ENCODE results near the gene GREB1L. TPM values are rescaled to one million over a fixed set of nuclear protein-coding genes. Genes with fewer than 3 reads are reported as not detected.

GREB1L gene
- polyA plus RNA-seq, 1 donor = 10.6 TPM

- DNase-seq (ENCODE audit: low read depth) = no peak
These were observed 243.0 kb downstream of the GREB1L start for GRCh38 chr18:21484851-21485636.

DNA sequence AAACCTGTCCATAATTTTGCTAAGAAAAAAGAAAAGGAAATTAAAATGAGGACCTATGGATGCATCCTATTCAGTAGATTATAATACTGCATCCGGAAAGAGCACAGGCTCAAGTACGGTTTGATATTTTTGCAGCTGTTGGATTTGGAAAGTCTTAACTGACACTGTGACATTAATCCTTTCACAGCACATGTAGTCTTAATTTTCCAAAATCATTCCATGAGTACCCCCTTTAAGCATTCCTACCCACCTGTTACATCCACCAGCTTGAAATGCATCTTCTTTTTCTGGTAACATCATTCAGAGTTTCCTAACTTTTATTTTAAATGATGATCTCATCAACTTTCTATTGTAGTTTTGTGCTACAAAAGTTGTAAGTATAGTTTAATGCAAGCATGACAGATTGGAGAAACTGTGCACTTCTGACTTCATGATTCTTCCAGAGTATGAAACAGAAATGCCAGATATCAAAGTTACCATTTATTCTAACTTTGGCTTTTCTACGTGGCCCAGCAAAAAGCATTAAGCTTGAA lies 244.9 kb downstream of the GREB1L start:
- DNase-seq (ENCODE audit: low read depth) = no peak

- peak; percentile 11 for DNase-seq (ENCODE audit: low read depth)
These were observed 247.2 kb downstream of the GREB1L start for GRCh38 chr18:21489119-21489750.

DNA sequence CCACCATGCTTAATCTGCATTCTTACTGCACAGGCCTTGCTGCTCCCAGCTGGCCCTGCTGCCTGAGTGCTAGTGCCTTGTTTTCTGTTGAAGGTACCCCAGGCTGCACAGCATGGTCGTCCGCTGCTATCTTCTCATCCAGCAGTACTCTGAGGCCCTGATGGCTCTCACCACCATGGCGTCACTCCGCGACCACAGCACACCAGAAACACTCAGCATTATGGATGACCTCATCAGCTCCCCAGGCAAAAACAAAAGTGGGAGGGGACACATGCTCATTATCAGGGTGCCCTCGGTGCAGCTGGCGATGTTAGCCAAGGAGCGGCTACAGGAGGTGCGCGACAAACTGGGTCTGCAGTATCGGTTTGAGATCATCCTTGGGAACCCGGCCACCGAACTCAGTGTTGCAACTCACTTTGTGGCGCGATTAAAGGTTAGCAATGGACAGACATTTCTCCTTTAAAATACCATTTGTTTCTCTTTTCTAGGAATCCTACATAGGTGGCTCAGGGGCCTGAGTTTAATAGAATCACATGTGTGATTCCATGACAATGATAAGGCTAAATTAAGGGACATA lies 248.0 kb downstream of the GREB1L start:
- no peak for DNase-seq (ENCODE audit: low read depth)

- no peak for DNase-seq (ENCODE audit: low read depth)
These were observed 248.7 kb downstream of the GREB1L start for GRCh38 chr18:21490748-21491147.

DNA sequence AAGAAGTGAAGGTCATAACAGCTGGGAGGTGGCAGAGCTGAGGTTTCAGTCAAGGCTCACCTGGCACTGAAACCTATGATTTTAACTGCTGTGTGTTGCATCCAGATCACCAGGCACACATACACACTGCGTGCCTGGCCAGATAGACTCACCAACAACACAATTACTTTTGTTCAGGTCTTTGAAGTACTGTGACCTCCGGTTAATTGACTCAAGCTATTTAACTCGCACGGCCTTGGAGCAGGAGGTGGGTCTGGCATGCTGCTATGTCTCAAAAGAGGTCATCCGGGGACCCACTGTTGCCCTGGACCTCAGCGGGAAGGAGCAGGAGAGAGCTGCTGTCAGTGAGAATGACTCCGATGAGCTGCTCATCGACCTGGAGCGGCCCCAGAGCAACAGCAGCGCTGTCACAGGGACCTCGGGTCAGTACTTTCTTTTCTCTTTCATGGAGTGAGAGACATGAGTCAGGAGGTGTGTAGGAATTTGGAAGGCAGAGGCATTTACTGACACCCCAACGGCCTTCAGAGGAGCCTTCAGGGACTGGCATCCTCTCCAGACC lies 254.3 kb downstream of the GREB1L start:
- DNase-seq (ENCODE audit: low read depth) = no peak

DNA sequence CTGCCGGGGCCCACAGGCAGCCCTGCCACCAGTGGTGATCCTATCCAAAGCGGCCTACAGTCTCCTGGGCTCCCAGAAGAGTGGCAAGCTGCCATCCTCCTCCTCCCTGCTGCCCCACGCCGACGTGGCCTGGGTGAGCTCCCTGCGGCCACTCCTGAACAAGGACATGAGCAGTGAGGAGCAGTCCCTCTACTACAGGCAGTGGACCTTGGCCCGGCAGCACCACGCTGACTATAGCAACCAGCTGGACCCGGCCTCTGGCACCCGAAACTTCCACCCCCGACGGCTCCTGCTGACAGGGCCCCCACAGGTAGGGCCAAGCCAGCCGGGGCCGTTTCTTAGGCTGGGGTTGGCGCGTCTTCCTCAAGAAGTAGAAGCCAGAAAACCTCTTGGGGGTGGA lies 258.0 kb downstream of the GREB1L start:
- DNase-seq (ENCODE audit: low read depth) = no peak

DNA sequence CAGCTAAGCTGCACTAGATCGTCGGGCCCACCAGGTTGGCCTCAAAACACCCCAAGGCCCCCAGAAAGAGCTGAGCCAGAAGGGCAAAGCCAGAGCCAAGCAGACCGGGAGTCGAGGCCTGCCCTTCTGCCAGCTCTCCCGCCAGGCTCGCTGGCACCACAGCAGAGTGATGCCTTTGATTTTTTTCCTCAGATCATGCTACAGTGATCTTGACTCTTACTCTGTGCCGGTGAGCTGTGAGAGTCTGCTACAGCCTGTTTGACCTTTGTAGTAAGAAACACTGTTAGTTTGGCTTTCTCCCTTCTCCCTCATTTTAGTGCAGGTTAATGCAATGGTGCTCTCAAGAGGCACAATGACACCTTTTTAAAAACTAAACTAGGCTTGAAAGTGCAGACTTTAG lies 260.6 kb downstream of the GREB1L start:
- no peak for DNase-seq (ENCODE audit: low read depth)

GRCh38 chr18:21507913-21508701 lies 266.1 kb downstream of the GREB1L start:
- no peak for DNase-seq (ENCODE audit: low read depth)

- DNase-seq (ENCODE audit: low read depth) = no peak
These were observed 267.0 kb downstream of the GREB1L start for GRCh38 chr18:21509062-21509461.

- DNase-seq (ENCODE audit: low read depth) = no peak
These were observed 271.3 kb downstream of the GREB1L start for GRCh38 chr18:21513292-21513691.

DNA sequence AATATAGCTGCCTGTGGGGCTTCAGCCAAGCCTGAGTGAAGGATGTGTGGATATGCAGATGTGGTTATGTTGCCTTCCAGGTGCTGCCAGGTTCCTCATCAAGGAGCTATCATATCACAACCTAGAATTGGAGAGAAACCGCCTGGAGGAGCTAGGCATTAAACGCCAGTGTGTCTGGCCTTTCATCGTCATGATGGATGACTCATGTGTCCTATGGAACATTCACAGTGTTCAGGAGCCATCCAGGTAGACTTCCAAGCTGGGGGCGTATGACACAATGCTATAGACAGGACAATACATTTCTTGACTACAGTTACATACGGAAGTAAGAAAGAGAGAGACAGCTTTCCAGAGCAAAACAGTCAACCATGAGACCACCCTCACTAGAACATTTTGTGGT lies 271.7 kb downstream of the GREB1L start:
- no peak for DNase-seq (ENCODE audit: low read depth)

GRCh38 chr18:21522530-21522929 lies 280.5 kb downstream of the GREB1L start:
- DNase-seq (ENCODE audit: low read depth) = no peak

DNA sequence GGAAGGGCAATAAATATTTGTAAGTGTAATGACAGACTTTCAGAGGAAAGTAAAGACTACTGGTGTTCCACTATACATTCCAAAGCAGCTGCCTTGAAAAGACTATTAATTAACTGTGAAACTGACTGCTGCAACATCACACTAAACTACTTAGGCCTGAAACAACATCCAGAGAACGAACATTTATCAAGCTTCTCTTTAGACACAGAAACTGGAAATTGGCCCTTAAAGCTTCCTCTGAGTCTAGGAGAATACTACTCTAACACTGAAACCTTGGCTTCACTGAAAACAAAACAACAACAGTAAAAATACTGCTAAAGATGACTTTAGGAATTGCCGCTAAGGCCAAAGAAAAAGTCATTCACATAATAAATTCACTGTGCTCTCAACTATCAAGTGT lies 283.9 kb downstream of the GREB1L start:
- DNase-seq (ENCODE audit: low read depth) = no peak

- DNase-seq (ENCODE audit: low read depth) = no peak
These were observed 284.4 kb downstream of the GREB1L start for GRCh38 chr18:21526463-21526862.

DNA sequence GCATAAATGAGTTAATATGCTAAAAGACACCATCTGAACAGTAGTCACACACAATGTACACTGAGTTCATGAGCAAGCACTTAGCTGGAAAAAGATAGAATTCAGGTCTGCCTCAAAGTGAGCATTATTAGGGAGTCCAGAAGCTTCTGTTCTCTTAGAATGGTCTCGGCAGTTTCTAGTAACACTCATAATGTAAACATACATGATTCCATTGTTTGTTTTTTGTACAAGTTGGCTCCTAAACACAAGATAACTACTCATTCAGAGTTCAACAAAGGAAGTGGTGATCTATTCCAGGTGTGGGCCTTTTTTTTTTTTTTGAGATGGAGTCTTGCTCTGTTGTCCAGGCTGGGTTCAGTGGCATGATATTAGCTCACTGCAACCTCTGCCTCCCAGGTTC lies 292.3 kb downstream of the GREB1L start:
- no peak for DNase-seq (ENCODE audit: low read depth)

GRCh38 chr18:21538230-21538629 lies 296.2 kb downstream of the GREB1L start:
- no peak for DNase-seq (ENCODE audit: low read depth)

DNA sequence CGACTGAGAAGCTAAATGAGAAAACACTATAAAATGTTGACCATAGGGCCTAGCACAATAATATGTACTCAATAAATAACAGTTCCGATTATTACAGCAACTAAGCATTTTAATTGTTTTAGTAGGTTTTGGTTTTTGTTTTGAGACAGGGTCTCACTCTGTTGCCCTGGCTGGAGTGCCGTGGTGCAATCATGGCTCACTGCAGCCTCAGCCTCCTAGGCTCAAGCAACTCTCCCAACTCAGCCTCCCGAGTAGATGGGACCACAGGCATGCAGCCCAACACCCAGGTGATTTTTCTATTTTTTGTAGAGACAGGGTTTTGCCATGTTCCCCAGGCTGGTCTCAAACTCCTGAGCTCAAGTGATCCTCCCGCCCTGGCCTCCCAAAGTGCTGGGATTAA lies 304.4 kb downstream of the GREB1L start:
- DNase-seq (ENCODE audit: low read depth) = no peak

DNA sequence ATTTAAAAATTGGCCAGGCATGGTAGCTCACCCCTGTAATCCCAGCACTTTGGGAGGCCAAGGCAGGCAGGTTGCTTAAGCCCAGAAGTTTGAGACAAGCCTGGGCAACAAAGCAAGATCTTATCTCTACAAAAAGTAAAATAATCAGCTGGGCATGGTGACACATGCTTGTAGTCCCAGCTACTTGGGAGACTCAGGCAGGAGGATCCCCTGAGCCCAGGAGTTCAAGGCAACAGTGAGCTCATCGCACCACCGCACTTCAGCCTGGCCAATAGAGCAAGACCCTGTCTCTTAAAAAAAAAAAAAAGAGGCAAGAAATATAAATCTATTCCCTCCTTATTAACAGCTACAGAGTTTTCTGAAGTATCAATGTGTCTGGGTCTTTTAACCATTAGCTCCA lies 306.6 kb downstream of the GREB1L start:
- no peak for DNase-seq (ENCODE audit: low read depth)

DNA sequence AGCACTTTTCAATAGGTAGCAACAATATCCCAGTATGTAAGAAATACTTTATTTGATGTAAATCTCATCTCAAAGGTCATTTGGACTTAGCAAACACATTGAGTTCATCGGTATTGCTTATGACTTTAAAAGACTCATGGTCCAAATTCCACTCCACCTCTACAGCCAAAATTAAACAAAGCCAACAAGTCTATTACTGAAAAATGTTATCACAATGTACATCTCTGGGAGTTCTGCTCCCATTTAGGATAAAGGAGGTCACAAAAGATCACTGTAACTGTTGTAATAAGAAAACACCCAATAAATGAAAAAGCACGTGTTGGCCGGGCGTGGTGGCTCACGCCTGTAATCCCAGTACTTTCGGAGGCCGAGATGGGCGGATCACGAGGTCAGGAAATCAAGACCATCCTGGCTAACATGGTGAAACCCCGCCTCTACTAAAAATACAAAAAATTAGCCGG lies 308.5 kb downstream of the GREB1L start:
- no peak for DNase-seq (ENCODE audit: low read depth)

DNA sequence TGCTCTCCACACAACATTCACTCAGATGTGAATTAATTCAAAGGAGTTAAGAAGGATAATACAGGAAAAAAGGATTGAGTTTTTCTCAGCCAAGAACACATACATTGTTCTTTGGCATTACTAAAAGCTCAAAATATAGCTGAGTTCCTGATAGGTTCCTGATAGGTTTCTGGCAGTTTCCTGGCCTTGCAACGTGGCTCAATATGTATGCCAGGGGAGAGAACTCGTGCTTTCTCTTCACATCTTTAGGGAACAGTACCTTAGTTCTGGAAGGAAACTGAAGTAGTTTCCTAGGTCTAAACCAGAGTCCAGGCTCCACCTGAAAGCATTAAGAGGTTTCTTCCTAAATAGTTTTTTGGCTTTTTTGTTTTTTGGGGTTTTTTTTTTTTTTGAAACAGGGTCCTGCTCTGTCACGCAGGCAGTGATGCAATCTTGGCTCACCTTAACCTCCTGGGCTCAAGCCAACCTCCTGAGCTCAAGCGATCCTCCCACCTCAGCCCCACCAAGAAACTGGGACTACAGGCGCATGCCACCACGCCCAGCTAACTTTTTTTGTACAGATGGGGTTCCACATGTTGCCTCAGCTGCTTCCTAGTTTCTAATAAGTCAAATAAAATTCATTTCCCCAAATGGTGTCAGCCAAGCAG lies 315.7 kb downstream of the GREB1L start:
- DNase-seq (ENCODE audit: low read depth) = no peak
